HepG2 (cell line): ENCODE results near the gene NTN3. TPM values are rescaled to one million over a fixed set of nuclear protein-coding genes. Genes with fewer than 3 reads are reported as not detected.

ENCODE experiments used
- AGO1 ChIP-seq: fragments of 200-400 bp; formaldehyde crosslinking; IDR thresholded peaks from 2 replicates; pipeline ENCODE4 v1.6.1; 2017; ENCODE audit warnings: mild to moderate bottlenecking, low read depth, low read length, moderate library complexity; ENCODE audit not compliant: poor library complexity, severe bottlenecking
- KLF11 ChIP-seq: IDR thresholded peaks from 2 replicates; pipeline ENCODE4 v1.6.1; 2016; ENCODE audit warnings: missing compliant biosample characterization
- RAD21 ChIP-seq: fragments of 450-650 bp; formaldehyde crosslinking; IDR thresholded peaks from 2 replicates; pipeline ENCODE4 v1.5.0; 2020; ENCODE audit warnings: mild to moderate bottlenecking
- SIN3A ChIP-seq: IDR thresholded peaks from 2 replicates; pipeline ENCODE4 v1.6.1; 2011; ENCODE audit warnings: low read depth, mild to moderate bottlenecking, control low read depth, low read length, borderline replicate concordance
- SIX1 ChIP-seq: sonication (generic); formaldehyde crosslinking; IDR thresholded peaks from 2 replicates; pipeline ENCODE4 v1.4.0; 2020; ENCODE audit warnings: missing genetic modification reagents, borderline replicate concordance
- SMYD3 ChIP-seq: sonication (generic); formaldehyde crosslinking; IDR thresholded peaks from 2 replicates; pipeline ENCODE4 v1.8.1; 2023; ENCODE audit warnings: mild to moderate bottlenecking, missing genetic modification reagents
- SP2 ChIP-seq: sonication (generic); formaldehyde crosslinking; IDR thresholded peaks from 2 replicates; pipeline ENCODE4 v1.5.1; 2020; ENCODE audit warnings: mild to moderate bottlenecking, missing genetic modification reagents
- ZFAT ChIP-seq: sonication (generic); formaldehyde crosslinking; conservative IDR thresholded peaks from 2 replicates; pipeline ENCODE4 v1.8.1; 2023; ENCODE audit warnings: missing genetic modification reagents, inconsistent platforms
- ZMYM3 ChIP-seq: sonication (generic); formaldehyde crosslinking; IDR thresholded peaks from 2 replicates; pipeline ENCODE4 v1.5.1; 2020; ENCODE audit warnings: mild to moderate bottlenecking, missing genetic modification reagents
- ZNF235 ChIP-seq: sonication (generic); formaldehyde crosslinking; IDR thresholded peaks from 2 replicates; pipeline ENCODE4 v1.8.1; 2023; ENCODE audit warnings: mild to moderate bottlenecking, missing genetic modification reagents, borderline replicate concordance
- ZNF501 ChIP-seq: sonication (generic); formaldehyde crosslinking; IDR thresholded peaks from 2 replicates; pipeline ENCODE4 v1.5.1; 2020; ENCODE audit warnings: mild to moderate bottlenecking, moderate library complexity, missing genetic modification reagents
- ZNF567 ChIP-seq: sonication (generic); formaldehyde crosslinking; IDR thresholded peaks from 2 replicates; pipeline ENCODE4 v1.8.1; 2023; ENCODE audit warnings: mild to moderate bottlenecking, missing genetic modification reagents, borderline replicate concordance
- ZNF703 ChIP-seq: sonication (generic); formaldehyde crosslinking; IDR thresholded peaks from 2 replicates; pipeline ENCODE4 v1.5.1; 2020; ENCODE audit warnings: missing genetic modification reagents, mild to moderate bottlenecking, moderate library complexity, borderline replicate concordance
- polyA plus RNA-seq, 8 experiments: library from polyadenylated mRNA; depleted of rRNA in 3 of 8; stranded (reverse) in 7 of 8; unstranded in 1 of 8; fragments of >200 nt; fragmentation: Illumina TruSeq in 4 of 8; extraction: Trizol in 4 of 8; gene quantifications; 2 replicates each; pipeline versions ENCODE4 v1.2.1 to v1.2.3, GENCODE V29; 2011 to 2016; ENCODE audit warnings: low read depth in 4 of 8, missing spikeins in 1 of 8, mixed read lengths in 1 of 8; ENCODE audit not compliant: insufficient read depth in 1 of 8
- total RNA-seq, 5 experiments: library from RNA; depleted of rRNA; stranded (reverse); fragments of >200 nt; fragmentation: Illumina TruSeq; extraction: Trizol; gene quantifications; 2 replicates each; pipeline ENCODE4 v1.2.3, GENCODE V29; 2016; ENCODE audit warnings: low read depth in 1 of 5
- TF ChIP-seq, protein P1 (sequence below): sonication (generic); formaldehyde crosslinking; IDR thresholded peaks from 2 replicates; pipeline ENCODE4 v1.5.0; 2020; ENCODE audit warnings: missing genetic modification reagents, mild to moderate bottlenecking, borderline replicate concordance
- TF ChIP-seq, protein P2 (sequence below): sonication (generic); formaldehyde crosslinking; IDR thresholded peaks from 2 replicates; pipeline ENCODE4 v1.4.0; 2020; ENCODE audit warnings: mild to moderate bottlenecking, missing genetic modification reagents
- TF ChIP-seq, protein P3 (sequence below): sonication (generic); formaldehyde crosslinking; IDR thresholded peaks from 2 replicates; pipeline ENCODE4 v1.5.0; 2020; ENCODE audit warnings: mild to moderate bottlenecking, missing genetic modification reagents, borderline replicate concordance
- TF ChIP-seq, protein P4 (sequence below): sonication (generic); formaldehyde crosslinking; IDR thresholded peaks from 2 replicates; pipeline ENCODE4 v1.9.0; 2022; ENCODE audit warnings: missing genetic modification reagents, mild to moderate bottlenecking, borderline replicate concordance
- TF ChIP-seq, protein P5 (sequence below): sonication (generic); formaldehyde crosslinking; IDR thresholded peaks from 2 replicates; pipeline ENCODE4 v1.4.0; 2020; ENCODE audit warnings: missing genetic modification reagents
- TF ChIP-seq, protein P6 (sequence below): sonication (generic); formaldehyde crosslinking; IDR thresholded peaks from 2 replicates; pipeline ENCODE4 v1.4.0; 2020; ENCODE audit warnings: missing genetic modification reagents

The NTN3 gene
- total and polyA plus RNA-seq, 2 of the 13 experiments (the other 11 are each of a cell fraction or from before 2014, with no cell fraction given) = 0.09 to 0.20 TPM

DNA sequence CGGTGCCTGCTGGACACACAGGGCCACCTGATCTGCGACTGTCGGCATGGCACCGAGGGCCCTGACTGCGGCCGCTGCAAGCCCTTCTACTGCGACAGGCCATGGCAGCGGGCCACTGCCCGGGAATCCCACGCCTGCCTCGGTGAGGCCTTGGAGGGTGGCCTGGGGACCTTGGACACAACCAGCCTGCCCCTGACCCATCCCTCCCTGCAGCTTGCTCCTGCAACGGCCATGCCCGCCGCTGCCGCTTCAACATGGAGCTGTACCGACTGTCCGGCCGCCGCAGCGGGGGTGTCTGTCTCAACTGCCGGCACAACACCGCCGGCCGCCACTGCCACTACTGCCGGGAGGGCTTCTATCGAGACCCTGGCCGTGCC, 1.4 kb downstream of the NTN3 start (continued):
- TF ChIP-seq KLF11 (CRISPR knock-in tag) (no peak), ZMYM3 (no peak), ZNF501 (no peak), ZNF703 (no peak), ZFAT (no peak), SP2 (no peak), SIN3A (no peak), SMYD3 (CRISPR knock-in tag) (no peak), SIX1 (CRISPR knock-in tag) (no peak), AGO1 (peak; percentile 51), RAD21 (CRISPR knock-in tag) (no peak), ZNF567 (CRISPR knock-in tag) (0 out of 2 replicates have a peak, but pooled peaks have one; percentile 31), ZNF235 (CRISPR knock-in tag) (0 out of 2 replicates have a peak, but pooled peaks have one; percentile 43)
- TF ChIP-seq, protein P1, sequence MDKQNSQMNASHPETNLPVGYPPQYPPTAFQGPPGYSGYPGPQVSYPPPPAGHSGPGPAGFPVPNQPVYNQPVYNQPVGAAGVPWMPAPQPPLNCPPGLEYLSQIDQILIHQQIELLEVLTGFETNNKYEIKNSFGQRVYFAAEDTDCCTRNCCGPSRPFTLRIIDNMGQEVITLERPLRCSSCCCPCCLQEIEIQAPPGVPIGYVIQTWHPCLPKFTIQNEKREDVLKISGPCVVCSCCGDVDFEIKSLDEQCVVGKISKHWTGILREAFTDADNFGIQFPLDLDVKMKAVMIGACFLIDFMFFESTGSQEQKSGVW (CRISPR knock-in tag) = no peak
- TF ChIP-seq, protein P2, sequence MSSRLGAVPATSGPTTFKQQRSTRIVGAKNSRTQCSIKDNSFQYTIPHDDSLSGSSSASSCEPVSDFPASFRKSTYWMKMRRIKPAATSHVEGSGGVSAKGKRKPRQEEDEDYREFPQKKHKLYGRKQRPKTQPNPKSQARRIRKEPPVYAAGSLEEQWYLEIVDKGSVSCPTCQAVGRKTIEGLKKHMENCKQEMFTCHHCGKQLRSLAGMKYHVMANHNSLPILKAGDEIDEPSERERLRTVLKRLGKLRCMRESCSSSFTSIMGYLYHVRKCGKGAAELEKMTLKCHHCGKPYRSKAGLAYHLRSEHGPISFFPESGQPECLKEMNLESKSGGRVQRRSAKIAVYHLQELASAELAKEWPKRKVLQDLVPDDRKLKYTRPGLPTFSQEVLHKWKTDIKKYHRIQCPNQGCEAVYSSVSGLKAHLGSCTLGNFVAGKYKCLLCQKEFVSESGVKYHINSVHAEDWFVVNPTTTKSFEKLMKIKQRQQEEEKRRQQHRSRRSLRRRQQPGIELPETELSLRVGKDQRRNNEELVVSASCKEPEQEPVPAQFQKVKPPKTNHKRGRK (CRISPR knock-in tag) = no peak
- TF ChIP-seq, protein P3, sequence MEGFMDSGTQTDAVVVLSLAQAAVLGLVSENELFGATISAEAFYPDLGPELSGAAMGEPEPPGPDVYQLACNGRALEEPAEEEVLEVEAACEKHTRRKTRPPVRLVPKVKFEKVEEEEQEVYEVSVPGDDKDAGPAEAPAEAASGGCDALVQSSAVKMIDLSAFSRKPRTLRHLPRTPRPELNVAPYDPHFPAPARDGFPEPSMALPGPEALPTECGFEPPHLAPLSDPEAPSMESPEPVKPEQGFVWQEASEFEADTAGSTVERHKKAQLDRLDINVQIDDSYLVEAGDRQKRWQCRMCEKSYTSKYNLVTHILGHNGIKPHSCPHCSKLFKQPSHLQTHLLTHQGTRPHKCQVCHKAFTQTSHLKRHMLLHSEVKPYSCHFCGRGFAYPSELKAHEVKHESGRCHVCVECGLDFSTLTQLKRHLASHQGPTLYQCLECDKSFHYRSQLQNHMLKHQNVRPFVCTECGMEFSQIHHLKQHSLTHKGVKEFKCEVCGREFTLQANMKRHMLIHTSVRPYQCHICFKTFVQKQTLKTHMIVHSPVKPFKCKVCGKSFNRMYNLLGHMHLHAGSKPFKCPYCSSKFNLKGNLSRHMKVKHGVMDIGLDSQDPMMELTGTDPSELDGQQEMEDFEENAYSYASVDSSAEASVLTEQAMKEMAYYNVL = no peak; the same call in 1 of the 2 replicates
- TF ChIP-seq, protein P4, sequence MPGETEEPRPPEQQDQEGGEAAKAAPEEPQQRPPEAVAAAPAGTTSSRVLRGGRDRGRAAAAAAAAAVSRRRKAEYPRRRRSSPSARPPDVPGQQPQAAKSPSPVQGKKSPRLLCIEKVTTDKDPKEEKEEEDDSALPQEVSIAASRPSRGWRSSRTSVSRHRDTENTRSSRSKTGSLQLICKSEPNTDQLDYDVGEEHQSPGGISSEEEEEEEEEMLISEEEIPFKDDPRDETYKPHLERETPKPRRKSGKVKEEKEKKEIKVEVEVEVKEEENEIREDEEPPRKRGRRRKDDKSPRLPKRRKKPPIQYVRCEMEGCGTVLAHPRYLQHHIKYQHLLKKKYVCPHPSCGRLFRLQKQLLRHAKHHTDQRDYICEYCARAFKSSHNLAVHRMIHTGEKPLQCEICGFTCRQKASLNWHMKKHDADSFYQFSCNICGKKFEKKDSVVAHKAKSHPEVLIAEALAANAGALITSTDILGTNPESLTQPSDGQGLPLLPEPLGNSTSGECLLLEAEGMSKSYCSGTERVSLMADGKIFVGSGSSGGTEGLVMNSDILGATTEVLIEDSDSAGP (CRISPR knock-in tag) = peak; percentile 53; the same call in 1 of the 2 replicates
- TF ChIP-seq, protein P5, sequence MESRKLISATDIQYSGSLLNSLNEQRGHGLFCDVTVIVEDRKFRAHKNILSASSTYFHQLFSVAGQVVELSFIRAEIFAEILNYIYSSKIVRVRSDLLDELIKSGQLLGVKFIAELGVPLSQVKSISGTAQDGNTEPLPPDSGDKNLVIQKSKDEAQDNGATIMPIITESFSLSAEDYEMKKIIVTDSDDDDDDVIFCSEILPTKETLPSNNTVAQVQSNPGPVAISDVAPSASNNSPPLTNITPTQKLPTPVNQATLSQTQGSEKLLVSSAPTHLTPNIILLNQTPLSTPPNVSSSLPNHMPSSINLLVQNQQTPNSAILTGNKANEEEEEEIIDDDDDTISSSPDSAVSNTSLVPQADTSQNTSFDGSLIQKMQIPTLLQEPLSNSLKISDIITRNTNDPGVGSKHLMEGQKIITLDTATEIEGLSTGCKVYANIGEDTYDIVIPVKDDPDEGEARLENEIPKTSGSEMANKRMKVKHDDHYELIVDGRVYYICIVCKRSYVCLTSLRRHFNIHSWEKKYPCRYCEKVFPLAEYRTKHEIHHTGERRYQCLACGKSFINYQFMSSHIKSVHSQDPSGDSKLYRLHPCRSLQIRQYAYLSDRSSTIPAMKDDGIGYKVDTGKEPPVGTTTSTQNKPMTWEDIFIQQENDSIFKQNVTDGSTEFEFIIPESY = peak; percentile 59; the same call in 1 of the 2 replicates
- TF ChIP-seq, protein P6, sequence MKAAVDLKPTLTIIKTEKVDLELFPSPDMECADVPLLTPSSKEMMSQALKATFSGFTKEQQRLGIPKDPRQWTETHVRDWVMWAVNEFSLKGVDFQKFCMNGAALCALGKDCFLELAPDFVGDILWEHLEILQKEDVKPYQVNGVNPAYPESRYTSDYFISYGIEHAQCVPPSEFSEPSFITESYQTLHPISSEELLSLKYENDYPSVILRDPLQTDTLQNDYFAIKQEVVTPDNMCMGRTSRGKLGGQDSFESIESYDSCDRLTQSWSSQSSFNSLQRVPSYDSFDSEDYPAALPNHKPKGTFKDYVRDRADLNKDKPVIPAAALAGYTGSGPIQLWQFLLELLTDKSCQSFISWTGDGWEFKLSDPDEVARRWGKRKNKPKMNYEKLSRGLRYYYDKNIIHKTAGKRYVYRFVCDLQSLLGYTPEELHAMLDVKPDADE (CRISPR knock-in tag) = no peak
